HG02970 (cell line): Measurements from ENCODE around the gene SYT7.

Source experiments
- ATAC-seq: cut with Tn5 transposase; IDR thresholded peaks from one replicate; pipeline ENCODE4 v1.9.1; 2021; ENCODE audit warnings: mild to moderate bottlenecking, moderate library complexity, moderate number of reproducible peaks; ENCODE audit not compliant: unreplicated experiment, low FRiP score

The SYT7 gene

DNA sequence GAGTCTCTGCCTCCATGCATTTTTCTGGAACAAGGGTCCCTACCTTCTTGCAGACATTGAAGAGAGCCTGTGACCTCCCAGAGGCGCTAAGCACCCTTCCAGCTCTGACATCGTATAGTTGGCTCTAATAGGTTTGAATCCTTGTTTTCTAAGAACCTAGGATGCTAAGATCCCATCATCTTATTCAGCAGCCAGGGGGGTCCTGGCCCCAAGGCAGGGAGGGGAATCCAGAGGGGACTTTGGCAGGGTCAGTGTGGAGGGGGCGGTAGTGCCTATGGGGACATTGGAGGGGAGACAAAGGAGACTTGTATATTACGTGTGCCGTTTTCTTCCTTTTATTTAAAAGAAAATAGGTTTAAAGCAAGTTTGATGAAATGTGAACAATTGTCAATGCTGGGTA lies 75.8 kb downstream of the SYT7 start:
- ATAC-seq, result no peak

- no peak for ATAC-seq
Observed at GRCh38 chr11:61503135-61503770, 77.6 kb downstream of the SYT7 start.

DNA sequence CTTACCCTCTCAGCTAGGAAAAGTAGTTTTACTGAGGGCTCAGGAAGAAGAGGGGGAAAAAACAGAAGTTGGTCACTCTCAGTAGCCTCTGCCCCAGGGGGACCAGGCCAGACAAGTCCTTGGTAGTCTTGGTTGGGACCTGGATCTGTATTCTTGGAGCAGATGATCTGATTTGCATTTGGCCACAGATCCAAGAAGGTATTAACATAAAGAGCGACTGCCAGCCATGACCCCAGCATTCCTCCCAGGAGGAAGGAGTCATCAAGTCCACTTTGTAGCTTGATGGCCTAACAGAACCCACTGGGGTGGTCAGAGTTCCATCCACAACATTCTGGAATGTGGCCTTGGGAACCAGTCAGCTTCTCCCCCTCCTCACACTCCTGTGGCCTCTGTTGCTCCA lies 78.4 kb downstream of the SYT7 start:
- no peak for ATAC-seq

DNA sequence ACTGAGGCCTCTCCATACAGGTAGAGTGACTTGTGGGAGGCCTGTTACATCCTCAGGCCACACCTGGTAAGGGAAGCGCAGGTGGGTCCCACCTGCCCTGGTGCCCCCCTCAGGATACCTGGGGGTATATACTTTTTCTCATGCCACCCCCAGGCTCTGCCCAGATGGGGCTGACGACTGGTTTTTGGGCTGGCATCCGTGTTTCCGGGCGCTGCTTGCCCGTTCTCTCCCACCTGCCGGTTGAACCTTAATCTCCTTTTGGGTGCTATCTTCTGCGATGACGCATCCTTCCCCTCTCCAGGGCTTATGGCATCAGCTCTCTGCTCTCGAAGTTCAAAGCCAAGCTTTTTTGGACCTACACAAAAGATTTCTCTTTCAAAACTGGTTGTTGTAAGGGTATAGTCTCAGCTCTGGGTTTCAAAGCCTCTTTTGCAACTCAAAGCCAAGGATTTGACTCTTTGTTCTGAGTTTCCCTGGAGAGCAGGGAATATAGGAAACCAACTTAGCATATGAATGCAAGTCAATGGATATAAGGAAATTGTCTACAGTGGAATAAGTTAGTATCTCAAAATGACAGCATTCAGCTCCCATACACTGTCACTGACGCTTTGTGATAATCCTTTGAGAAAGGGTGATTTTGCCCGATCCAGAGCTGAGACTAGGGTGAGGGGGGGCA lies 80.9 kb downstream of the SYT7 start:
- no peak for ATAC-seq

DNA sequence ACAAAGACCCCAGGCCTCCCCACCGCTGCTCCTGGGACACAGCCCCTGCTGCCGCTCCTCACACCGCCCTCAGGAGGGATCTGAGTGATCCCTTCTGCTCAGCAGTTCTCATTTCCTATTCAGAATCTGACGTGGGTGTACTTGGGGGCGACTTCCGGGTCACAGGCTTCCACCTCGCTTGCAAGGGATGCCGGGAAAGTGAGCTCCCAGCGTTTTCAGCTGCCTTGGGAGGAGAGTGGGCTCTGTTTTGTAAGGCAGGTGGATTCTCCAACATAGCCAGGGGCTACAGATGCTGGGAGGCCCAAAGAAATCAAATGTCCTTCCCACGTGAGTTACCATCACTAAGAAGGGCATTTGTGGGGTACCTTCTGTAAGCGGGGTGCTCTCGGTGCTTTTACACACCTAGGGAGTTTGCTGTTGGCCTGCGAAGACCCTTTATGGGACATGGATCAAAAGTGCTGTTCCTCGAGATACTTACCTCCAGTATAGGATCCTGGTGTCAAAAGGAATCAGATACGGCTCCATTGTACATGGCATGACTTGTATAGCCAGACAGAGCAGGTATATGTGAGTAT lies 82.0 kb downstream of the SYT7 start:
- no peak for ATAC-seq

- ATAC-seq, result no peak
Observed at GRCh38 chr11:61497876-61498275, 83.0 kb downstream of the SYT7 start.

GRCh38 chr11:61497473-61497872 lies 83.4 kb downstream of the SYT7 start:
- ATAC-seq, result no peak

DNA sequence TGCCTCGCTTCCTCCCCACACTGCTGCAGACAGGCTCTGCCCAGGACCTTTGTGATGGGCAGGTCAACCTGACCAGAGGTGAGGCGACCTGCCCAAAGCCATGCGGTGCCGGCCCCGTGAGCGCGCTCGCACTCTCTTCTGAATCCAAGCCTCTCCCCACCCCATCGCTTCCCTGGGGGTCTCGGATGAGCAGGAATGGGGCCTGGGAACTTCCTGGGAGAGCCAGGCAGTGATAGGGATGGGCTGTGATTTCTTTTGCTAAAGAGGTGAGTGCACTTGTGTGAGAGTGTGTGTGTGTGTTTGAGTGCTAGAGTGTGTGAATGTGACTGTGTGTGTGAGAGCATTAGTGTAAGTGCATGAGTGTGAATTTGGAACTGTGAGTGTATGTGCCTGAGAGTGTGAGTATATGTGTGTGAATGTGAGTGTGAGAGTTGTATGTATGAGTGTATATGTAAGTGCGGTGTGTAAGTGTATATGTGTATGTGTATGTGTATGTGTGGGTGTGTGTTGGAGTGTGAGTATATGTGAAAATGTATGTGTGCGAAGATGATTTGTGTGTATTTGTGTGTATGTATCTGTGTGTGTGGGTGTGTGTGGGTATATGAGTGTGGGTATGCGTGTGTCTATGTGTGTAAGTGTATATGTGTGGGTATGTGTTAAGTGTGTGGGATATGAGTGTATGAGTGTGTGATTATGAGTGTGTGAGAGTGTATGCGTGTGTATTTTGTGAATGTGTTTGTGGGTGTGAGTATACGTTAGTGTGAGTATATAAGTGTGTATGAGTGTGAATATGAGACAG lies 84.1 kb downstream of the SYT7 start:
- ATAC-seq, result no peak

DNA sequence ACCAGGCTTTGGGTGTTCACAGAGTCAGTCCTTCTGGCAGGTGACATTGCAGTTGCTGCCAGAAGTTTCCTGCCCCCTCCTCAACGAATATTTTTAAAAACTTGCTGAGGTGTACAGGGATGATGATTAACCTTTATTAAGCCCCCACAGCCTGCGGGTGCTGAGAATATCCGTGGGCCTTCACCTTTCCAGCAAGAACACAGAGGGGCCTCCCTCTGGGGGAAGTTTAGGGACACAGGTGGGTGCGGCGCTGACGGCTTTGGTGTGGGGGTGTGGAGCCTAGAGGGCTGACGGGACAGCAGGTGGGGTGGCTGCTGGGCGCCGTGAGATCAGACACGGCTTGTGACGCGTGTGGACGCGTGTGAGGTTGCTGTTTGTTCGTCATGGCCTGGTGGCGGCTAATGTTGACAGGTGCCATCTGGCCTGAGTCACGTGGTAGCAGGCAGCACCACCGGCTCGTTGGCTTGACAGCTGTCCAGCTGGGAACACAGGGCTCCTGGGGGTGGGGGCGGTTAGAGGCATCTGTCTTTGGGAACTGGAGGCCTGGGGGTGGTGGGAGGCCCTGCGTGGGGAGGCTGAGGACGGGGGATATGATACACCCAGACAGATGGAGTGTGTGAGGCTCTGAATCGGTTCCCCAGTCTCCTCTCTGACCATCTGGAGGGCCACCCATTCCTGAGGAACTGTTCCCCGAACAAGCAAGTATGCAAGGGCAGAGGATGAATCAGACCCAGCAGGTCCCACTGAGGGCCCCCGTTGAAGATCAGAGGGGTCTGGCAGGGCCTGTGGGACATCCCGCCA lies 84.9 kb downstream of the SYT7 start:
- no peak for ATAC-seq

- ATAC-seq, result no peak
Observed at GRCh38 chr11:61494381-61494961, 86.4 kb downstream of the SYT7 start.

DNA sequence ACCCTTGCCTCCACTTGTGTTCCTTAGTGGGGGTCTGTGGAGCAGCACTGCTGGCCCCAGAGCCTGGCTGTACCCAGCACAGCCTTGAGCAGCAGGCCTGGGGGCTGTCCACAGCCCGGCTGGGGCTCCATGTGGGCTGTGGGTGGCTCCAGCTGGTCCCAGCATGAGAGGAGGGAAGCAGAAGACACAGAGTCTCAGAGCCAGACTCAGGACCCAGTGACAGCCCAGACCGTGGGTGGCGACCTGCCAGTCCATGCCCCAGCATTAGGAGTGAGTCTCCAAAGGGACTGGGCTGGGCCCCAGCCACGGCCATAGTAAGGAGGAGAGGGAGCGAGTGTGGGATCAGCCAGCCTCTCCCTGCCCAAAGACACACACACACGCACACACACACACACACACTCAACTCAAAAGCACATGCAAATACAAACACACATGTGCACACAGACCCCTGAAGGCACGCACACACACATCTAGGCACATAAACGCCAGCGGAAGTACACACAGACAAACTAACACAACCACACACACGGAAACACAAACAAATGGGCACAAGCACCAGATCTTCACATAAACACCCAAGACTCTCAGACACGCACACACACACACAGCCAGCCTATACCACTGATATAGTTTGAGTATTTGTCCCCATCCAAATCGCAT lies 89.0 kb downstream of the SYT7 start:
- no peak for ATAC-seq

GRCh38 chr11:61489833-61490721 lies 90.8 kb downstream of the SYT7 start:
- ATAC-seq, result no peak

DNA sequence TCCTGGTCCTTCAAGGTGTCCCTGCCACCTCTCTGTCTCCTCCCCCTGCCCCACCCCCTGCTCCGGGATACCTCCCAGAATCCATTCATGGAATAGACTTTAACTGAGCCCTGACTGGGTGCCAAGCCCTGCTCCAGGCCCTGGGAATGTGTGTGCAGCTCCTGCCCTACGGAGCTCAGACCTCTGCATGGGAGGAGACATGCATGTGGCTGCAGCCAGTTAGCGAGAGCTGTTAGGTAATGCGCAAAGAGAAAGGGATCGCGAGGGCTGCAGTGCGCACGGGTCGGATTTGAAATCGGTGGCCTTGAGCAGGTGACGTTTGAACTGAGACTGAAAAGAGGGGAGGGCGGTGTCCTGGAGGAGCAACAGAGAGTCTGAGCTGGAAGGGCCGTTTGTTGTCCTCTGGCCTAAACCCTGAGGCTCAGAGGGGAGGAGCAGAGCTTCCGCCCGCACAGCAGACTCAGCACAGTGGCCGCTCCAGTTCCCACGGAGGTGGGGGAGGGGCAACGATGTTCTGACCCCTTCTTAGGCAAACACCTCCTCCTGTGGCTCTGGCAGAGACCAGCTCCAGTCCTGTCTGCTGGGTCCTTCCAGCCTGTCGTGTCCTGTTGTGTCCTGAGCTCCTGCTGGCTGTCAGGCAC lies 92.1 kb downstream of the SYT7 start:
- no peak for ATAC-seq

GRCh38 chr11:61487342-61488025 lies 93.4 kb downstream of the SYT7 start:
- ATAC-seq, result no peak

- ATAC-seq, result no peak
Observed at GRCh38 chr11:61486779-61487178, 94.1 kb downstream of the SYT7 start.

DNA sequence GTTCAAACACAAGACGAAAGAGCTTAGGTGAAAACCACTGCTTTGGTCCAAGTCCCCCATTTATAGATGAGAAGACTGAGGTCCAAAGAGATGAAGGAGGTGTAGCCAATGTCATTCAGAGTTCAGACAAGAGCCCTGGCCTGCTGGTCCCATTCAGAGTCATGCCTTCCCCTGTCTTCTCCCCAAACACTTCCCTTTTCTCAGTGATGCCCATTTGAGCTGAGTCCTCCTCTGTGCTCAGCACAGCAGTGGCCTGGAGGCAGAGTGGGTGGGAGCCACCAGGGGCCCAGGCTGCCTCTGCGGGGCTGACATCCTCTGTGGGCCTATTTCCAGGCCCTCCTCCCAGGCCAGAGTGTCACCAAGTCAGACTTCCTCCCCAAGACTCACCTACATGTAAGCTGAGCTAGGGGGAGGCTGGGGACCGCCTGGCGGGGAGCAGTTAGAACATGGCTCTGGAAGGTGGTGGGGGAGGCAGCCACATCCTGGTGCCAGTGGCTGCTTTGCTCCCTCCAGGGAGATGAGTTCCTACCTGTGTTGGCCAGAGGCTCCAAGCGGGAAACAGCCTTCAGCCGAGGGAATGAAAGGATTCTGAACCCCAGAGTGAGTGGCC lies 94.8 kb downstream of the SYT7 start:
- ATAC-seq, result no peak

DNA sequence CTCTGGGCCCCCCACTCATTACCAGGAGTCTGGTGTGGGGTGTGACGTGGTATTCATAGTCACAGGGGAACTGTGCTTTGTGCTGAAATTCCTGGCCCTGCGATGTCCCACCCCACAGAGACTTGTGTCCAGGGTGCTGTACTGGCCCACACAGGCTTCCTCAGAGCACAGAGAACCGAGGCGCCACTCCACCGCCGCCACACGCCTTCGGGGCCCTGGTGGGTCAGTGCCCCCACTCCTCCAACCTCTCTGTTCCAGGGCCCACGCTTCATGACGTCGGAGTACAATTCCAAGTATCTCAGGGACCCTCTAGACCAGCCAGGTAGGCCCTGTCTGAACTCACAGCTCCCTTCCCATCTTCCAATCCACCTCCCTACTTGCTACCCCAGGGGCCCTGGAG lies 95.8 kb downstream of the SYT7 start:
- ATAC-seq, result no peak
